Measurements from ENCODE around the gene EHMT2. TPM values are rescaled to one million over a fixed set of nuclear protein-coding genes. Genes with fewer than 3 reads are reported as not detected.

Gene EHMT2
- total and polyA plus RNA-seq, 2 of the 13 experiments (the other 11 are each of a cell fraction or from before 2014, with no cell fraction given): 55.2 to 69.2 TPM

DNA sequence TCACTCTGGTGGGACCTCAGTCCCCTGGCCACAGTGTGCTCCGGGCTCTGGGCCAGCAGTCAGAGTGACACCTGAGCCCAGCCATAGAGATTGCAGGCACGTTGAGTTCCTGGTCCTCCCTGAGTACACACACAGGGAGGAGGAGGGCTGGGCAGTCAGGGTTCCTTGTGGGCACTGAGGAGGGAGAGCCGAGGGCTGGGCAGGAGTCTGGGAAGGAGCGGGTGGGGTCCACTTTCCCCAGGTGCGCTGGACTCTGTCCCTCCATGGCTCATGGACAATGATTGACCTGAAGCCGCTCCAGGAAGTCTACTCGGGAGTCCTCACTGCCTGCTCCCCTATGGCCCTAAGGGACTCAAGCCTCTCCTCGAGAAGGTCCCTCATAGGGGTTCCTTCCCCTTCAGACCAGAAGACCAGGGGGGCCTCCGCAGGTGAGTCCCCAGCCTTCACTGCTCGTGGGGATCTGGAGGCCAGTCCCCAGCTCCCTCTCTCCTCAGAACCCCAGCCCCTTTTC is 19.8 kb downstream of the EHMT2 start (continued):
- TF ChIP-seq, protein P1, sequence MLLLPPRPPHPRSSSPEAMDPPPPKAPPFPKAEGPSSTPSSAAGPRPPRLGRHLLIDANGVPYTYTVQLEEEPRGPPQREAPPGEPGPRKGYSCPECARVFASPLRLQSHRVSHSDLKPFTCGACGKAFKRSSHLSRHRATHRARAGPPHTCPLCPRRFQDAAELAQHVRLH (CRISPR knock-in tag; IDR thresholded peaks at IDR 0.05; ENCODE audit: borderline replicate concordance, low read depth): no peak
- TF ChIP-seq ZNF878 (CRISPR knock-in tag; IDR thresholded peaks at IDR 0.05) (no peak), MBD4 (IDR thresholded peaks at IDR 0.05; ENCODE audit: borderline replicate concordance, low read length) (no peak), ZNF34 (CRISPR knock-in tag; IDR thresholded peaks at IDR 0.05; ENCODE audit: borderline replicate concordance) (peak; percentile 94; the same call in 1 of the 2 replicates), ZNF296 (CRISPR knock-in tag; conservative IDR thresholded peaks at IDR 0.05) (no peak), EZH2 (conservative IDR thresholded peaks at IDR 0.05; ENCODE audit: low read depth, low read length) (no peak), NR2F1 (CRISPR knock-in tag; IDR thresholded peaks at IDR 0.05) (peak in 1 of 2 experiments; percentile 28; a peak in 1 of 4 replicates), ELF3 (CRISPR knock-in tag; IDR thresholded peaks at IDR 0.05) (peak; percentile 79; the same call in 1 of the 2 replicates), ARNTL (CRISPR knock-in tag; IDR thresholded peaks at IDR 0.05) (peak; percentile 66), ZNF383 (CRISPR knock-in tag; IDR thresholded peaks at IDR 0.05; ENCODE audit: borderline replicate concordance) (0 out of 2 replicates have a peak, but pooled peaks have one; percentile 46), ZNF556 (CRISPR knock-in tag; IDR thresholded peaks at IDR 0.05; ENCODE audit: borderline replicate concordance) (peak; percentile 89; the same call in 1 of the 2 replicates), MEIS1 (CRISPR knock-in tag; IDR thresholded peaks at IDR 0.05; ENCODE audit: borderline replicate concordance) (peak; percentile 95), NRL (CRISPR knock-in tag; IDR thresholded peaks at IDR 0.05; ENCODE audit: borderline replicate concordance) (no peak), ZZZ3 (CRISPR knock-in tag; IDR thresholded peaks at IDR 0.05; ENCODE audit: borderline replicate concordance) (0 out of 2 replicates have a peak, but pooled peaks have one; percentile 87), RAD51 (IDR thresholded peaks at IDR 0.05; ENCODE audit: borderline replicate concordance) (no peak), IKZF4 (CRISPR knock-in tag; IDR thresholded peaks at IDR 0.05; ENCODE audit: borderline replicate concordance, low read depth, not compliant biosample characterization) (no peak)
- TF ChIP-seq, protein P2, sequence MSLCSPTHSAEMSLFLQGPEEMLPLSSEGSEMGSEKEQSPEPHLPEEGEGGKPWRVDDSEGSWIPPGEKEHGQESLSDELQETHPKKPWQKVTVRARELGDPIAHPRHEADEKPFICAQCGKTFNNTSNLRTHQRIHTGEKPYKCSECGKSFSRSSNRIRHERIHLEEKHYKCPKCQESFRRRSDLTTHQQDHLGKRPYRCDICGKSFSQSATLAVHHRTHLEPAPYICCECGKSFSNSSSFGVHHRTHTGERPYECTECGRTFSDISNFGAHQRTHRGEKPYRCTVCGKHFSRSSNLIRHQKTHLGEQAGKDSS (CRISPR knock-in tag; IDR thresholded peaks at IDR 0.05; ENCODE audit: borderline replicate concordance, low read depth): peak; percentile 66; the same call in 1 of the 2 replicates
- TF ChIP-seq, protein P3, sequence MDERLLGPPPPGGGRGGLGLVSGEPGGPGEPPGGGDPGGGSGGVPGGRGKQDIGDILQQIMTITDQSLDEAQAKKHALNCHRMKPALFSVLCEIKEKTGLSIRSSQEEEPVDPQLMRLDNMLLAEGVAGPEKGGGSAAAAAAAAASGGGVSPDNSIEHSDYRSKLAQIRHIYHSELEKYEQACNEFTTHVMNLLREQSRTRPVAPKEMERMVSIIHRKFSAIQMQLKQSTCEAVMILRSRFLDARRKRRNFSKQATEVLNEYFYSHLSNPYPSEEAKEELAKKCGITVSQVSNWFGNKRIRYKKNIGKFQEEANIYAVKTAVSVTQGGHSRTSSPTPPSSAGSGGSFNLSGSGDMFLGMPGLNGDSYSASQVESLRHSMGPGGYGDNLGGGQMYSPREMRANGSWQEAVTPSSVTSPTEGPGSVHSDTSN (CRISPR knock-in tag; IDR thresholded peaks at IDR 0.05): peak; percentile 87
- TF ChIP-seq, protein P4, sequence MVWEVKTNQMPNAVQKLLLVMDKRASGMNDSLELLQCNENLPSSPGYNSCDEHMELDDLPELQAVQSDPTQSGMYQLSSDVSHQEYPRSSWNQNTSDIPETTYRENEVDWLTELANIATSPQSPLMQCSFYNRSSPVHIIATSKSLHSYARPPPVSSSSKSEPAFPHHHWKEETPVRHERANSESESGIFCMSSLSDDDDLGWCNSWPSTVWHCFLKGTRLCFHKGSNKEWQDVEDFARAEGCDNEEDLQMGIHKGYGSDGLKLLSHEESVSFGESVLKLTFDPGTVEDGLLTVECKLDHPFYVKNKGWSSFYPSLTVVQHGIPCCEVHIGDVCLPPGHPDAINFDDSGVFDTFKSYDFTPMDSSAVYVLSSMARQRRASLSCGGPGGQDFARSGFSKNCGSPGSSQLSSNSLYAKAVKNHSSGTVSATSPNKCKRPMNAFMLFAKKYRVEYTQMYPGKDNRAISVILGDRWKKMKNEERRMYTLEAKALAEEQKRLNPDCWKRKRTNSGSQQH (CRISPR knock-in tag; IDR thresholded peaks at IDR 0.05; ENCODE audit: low read depth): peak; percentile 42; the same call in 1 of the 2 replicates
- TF ChIP-seq, protein P5, sequence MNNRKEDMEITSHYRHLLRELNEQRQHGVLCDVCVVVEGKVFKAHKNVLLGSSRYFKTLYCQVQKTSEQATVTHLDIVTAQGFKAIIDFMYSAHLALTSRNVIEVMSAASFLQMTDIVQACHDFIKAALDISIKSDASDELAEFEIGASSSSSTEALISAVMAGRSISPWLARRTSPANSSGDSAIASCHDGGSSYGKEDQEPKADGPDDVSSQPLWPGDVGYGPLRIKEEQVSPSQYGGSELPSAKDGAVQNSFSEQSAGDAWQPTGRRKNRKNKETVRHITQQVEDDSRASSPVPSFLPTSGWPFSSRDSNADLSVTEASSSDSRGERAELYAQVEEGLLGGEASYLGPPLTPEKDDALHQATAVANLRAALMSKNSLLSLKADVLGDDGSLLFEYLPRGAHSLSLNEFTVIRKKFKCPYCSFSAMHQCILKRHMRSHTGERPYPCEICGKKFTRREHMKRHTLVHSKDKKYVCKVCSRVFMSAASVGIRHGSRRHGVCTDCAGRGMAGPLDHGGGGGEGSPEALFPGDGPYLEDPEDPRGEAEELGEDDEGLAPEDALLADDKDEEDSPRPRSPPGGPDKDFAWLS (CRISPR knock-in tag; IDR thresholded peaks at IDR 0.05; ENCODE audit: borderline replicate concordance): 0 out of 2 replicates have a peak, but pooled peaks have one; percentile 40

All from HepG2 (cell line).